HCT116 (cell line): ENCODE results near the gene GOLGA8S. TPM values are rescaled to one million over a fixed set of nuclear protein-coding genes. Genes with fewer than 3 reads are reported as not detected.
"Not testable (repeated sequence)": the region's sequence is repeated elsewhere in the genome, so short reads cannot be mapped to it uniquely, and the experiment has no call there.

Experiments
- ATAC-seq: fragments of 200-7000 bp; cut with Tn5 transposase; 2 replicates; pipeline ENCODE4 v1.9.1; 2020; ENCODE audit warnings: mild to moderate bottlenecking, moderate library complexity
- BruUV-seq: library from RNA; stranded (reverse); fragments of 400-500 nt; replicated peaks from 2 replicates; lab custom pipeline; 2021; lab: Mats Ljungman, UMichigan
- CTCF ChIA-PET: fragments of 300-600 bp; sonication (Branson Sonifier 250); formaldehyde crosslinking; loops from one replicate; lab custom pipeline; 2021; ENCODE audit warnings: antibody characterized with exemption; lab: Charles Lee
- POLR2A ChIA-PET: fragments of 300-600, 350-600 bp; sonication (Branson Sonifier 250); formaldehyde crosslinking; loops from one replicate; lab custom pipeline; 2021; ENCODE audit warnings: antibody characterized with exemption; lab: Charles Lee
- RAD21 ChIA-PET, 2 experiments: fragments of 300-600 bp; sonication (Branson Sonifier 250); formaldehyde crosslinking; loops; one replicate each; lab custom pipeline; 2023; ENCODE audit warnings: low total read pairs in 2 of 2; ENCODE audit not compliant: uncharacterized antibody in 2 of 2, unreplicated experiment in 2 of 2, low non-redundant PET in 1 of 2; lab: Charles Lee
- DNase-seq: peaks from one replicate; pipeline ENCODE4 v3.0.0-alpha.2; 2010; ENCODE audit warnings: low read depth, low spot score
- H2AFZ ChIP-seq: fragments of 200-600 bp; shearing (Covaris generic), sonication (generic); 2 replicates; pipeline ENCODE4 v1.6.1; 2017; ENCODE audit warnings: low read depth, mixed run types, mixed read lengths, antibody characterized with exemption, low read length; ENCODE audit not compliant: poor library complexity, severe bottlenecking
- H3K27ac ChIP-seq: 2 replicates; pipeline ENCODE4 v1.5.1; 2012; ENCODE audit warnings: low read depth, low read length
- H3K27me3 ChIP-seq: fragments of 200-600 bp; sonication (generic); 2 replicates; pipeline ENCODE4 v1.6.1; 2016; ENCODE audit warnings: mixed run types, low read length, mixed read lengths; ENCODE audit not compliant: insufficient read depth
- H3K36me3 ChIP-seq, 2 experiments: fragments of 200-500 bp in 1 of 2; fragments of 200-600 bp in 1 of 2; sonication (Bioruptor generic) in 1 of 2; sonication (generic) in 1 of 2; 2 replicates each; pipeline versions ENCODE4 v1.5.1 to v1.6.1; 2014 to 2016; ENCODE audit warnings: low read length in 2 of 2, inconsistent platforms in 1 of 2, mixed read lengths in 1 of 2, mixed run types in 1 of 2; ENCODE audit not compliant: insufficient read depth in 2 of 2, control insufficient read depth in 1 of 2
- H3K4me1 ChIP-seq, 2 experiments: fragments of 200-600 bp in 1 of 2; sonication (generic) in 1 of 2; 2 replicates each; pipeline versions ENCODE4 v1.5.1 to v1.6.1; 2012 to 2017; ENCODE audit warnings: low read length in 2 of 2, inconsistent platforms in 1 of 2, mild to moderate bottlenecking in 1 of 2, mixed read lengths in 1 of 2, mixed run types in 1 of 2, moderate library complexity in 1 of 2; ENCODE audit not compliant: insufficient read depth in 2 of 2, control insufficient read depth in 1 of 2
- H3K4me2 ChIP-seq: fragments of 200-600 bp; sonication (generic); 2 replicates; pipeline ENCODE4 v1.6.1; 2017; ENCODE audit warnings: mixed run types, low read length, mixed read lengths
- H3K4me3 ChIP-seq, 2 experiments: fragments of 200-600 bp in 1 of 2; sonication (generic) in 1 of 2; replicated peaks in 1 of 2; 2 replicates each; pipeline ENCODE4 v1.5.1; 2011 to 2016; ENCODE audit warnings: low read length in 2 of 2, control low read depth in 1 of 2, low read depth in 1 of 2, mild to moderate bottlenecking in 1 of 2, mixed read lengths in 1 of 2, mixed run types in 1 of 2
- H3K79me2 ChIP-seq: fragments of 200-600 bp; sonication (generic); 2 replicates; pipeline ENCODE4 v1.6.1; 2017; ENCODE audit warnings: mild to moderate bottlenecking, mixed run types, low read length, moderate library complexity, mixed read lengths; ENCODE audit not compliant: insufficient read depth
- H3K9ac ChIP-seq: fragments of 200-600 bp; sonication (generic); 2 replicates; pipeline ENCODE4 v1.6.1; 2016; ENCODE audit warnings: low read length, mixed read lengths
- H3K9me2 ChIP-seq: fragments of 200-600 bp; sonication (generic), shearing (Covaris generic); 2 replicates; pipeline ENCODE4 v1.6.1; 2017; ENCODE audit warnings: mixed run types, mild to moderate bottlenecking, moderate library complexity; ENCODE audit not compliant: insufficient read depth
- H3K9me3 ChIP-seq, 2 experiments: fragments of 200-500 bp in 1 of 2; fragments of 200-600 bp in 1 of 2; sonication (Bioruptor generic) in 1 of 2; sonication (generic) in 1 of 2; 2 replicates each; pipeline ENCODE4 v1.6.1; 2014 to 2017; ENCODE audit warnings: low read length in 2 of 2, mixed read lengths in 2 of 2, inconsistent platforms in 1 of 2, low read depth in 1 of 2, mild to moderate bottlenecking in 1 of 2, mixed run types in 1 of 2, moderate library complexity in 1 of 2; ENCODE audit not compliant: control insufficient read depth in 1 of 2, insufficient read depth in 1 of 2
- H4K20me1 ChIP-seq: fragments of 200-600 bp; sonication (generic), shearing (Covaris generic); 2 replicates; pipeline ENCODE4 v1.6.1; 2017; ENCODE audit warnings: mixed run types, mild to moderate bottlenecking, moderate library complexity; ENCODE audit not compliant: insufficient read depth
- CBX3 ChIP-seq: IDR thresholded peaks from 2 replicates; pipeline ENCODE4 v1.6.1; 2012; ENCODE audit warnings: low read depth
- CEBPB ChIP-seq: IDR thresholded peaks from 2 replicates; pipeline ENCODE4 v1.6.1; 2012; ENCODE audit warnings: low read depth
- EGR1 ChIP-seq: IDR thresholded peaks from 2 replicates; pipeline ENCODE4 v1.6.1; 2012; ENCODE audit warnings: low read depth
- ELF1 ChIP-seq: IDR thresholded peaks from 2 replicates; pipeline ENCODE4 v1.6.1; 2012; ENCODE audit warnings: low read depth, borderline replicate concordance
- POLR2A ChIP-seq: IDR thresholded peaks from 2 replicates; pipeline ENCODE4 v1.7.0; 2011; ENCODE audit warnings: borderline replicate concordance; ENCODE audit not compliant: insufficient read depth, insufficient read length; ENCODE audit errors: extremely low read depth
- POLR2AphosphoS5 ChIP-seq: IDR thresholded peaks from 2 replicates; pipeline ENCODE4 v1.6.1; 2011; ENCODE audit warnings: mild to moderate bottlenecking, low read depth, low read length, moderate library complexity
- RAD21 ChIP-seq: IDR thresholded peaks from 2 replicates; pipeline ENCODE4 v1.6.1; 2012; ENCODE audit warnings: low read depth, mild to moderate bottlenecking
- SP1 ChIP-seq: IDR thresholded peaks from 2 replicates; pipeline ENCODE4 v1.6.1; 2012; ENCODE audit warnings: low read depth
- YY1 ChIP-seq: IDR thresholded peaks from 2 replicates; pipeline ENCODE4 v1.6.1; 2011; ENCODE audit warnings: low read length, low read depth, moderate library complexity, mild to moderate bottlenecking; ENCODE audit not compliant: insufficient replicate concordance; ENCODE audit errors: extremely low read depth
- ZFX ChIP-seq: fragments of 450-650 bp; IDR thresholded peaks from 2 replicates; pipeline ENCODE4 v1.6.1; 2017
- ZNF274 ChIP-seq: fragments of 200-500 bp; sonication (Bioruptor generic); IDR thresholded peaks from 2 replicates; pipeline ENCODE4 v1.6.1; 2014; ENCODE audit warnings: mild to moderate bottlenecking, low read depth, low read length, inconsistent platforms
- intact Hi-C: fragments of 100-400 bp; cut with micrococcal nuclease; formaldehyde crosslinking; loops from 2 replicates; pipeline ENCODE4 v1.10.0; 2022
- total RNA-seq: library from RNA; stranded (reverse); gene quantifications from one replicate; pipeline ENCODE4 v1.2.1, GENCODE V29; 2021; ENCODE audit not compliant: unreplicated experiment
- TF ChIP-seq, protein P1 (sequence below), 3 experiments: fragments of 200-600 bp in 1 of 3; sonication (generic) in 1 of 3; IDR thresholded peaks in 2 of 3; conservative IDR thresholded peaks in 1 of 3; 2 replicates each; pipeline ENCODE4 v1.5.1; 2012 to 2017; ENCODE audit warnings: low read depth in 2 of 3, low read length in 2 of 3, antibody characterized with exemption in 1 of 3, borderline replicate concordance in 1 of 3, control low read depth in 1 of 3, mild to moderate bottlenecking in 1 of 3, mixed read lengths in 1 of 3, mixed run types in 1 of 3, moderate library complexity in 1 of 3; ENCODE audit not compliant: insufficient read depth in 1 of 3
- TF ChIP-seq, protein P2 (sequence below): IDR thresholded peaks from 2 replicates; pipeline ENCODE4 v1.6.1; 2012; ENCODE audit warnings: low read depth

Gene GOLGA8S
- total RNA-seq, 1 experiment from 2014 or later, result 0.15 TPM

DNA sequence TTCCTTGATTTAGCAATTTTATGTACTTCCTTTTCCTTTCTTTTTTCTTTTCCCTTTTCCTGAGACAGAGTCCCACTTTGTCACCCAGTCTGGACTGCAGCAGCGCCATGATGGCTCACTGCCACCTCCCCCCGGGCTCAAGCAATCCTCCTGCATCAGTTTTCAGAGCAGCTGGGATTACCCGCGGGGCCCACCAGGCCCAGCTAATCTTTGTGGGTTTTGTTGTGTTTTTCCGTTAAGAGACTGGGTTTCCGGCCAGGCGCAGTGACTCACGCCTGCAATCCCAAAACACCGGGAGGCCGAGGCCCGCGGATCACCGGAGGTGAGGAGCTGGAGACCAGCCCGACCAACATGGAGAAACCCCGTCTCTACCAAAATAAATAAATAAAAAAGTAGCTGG is 17.7 kb downstream of the GOLGA8S start:
- RAD21 ChIA-PET, result no interaction called here
- no peak for ATAC-seq
- no peaks in the 10 kb centered on the region for H3K9me2 ChIP-seq
- H3K79me2 ChIP-seq, result no peaks in the 10 kb centered on the region
- DNase-seq, result no peak
- H3K9me3 ChIP-seq, result no peaks in the 10 kb centered on the region
- BruUV-seq, result no TSS peak
- no peak overlapping the region for H3K4me2 ChIP-seq
- CTCF ChIA-PET, result no interaction called here
- no peak overlapping the region for H2AFZ ChIP-seq
- no peak overlapping the region for H3K9ac ChIP-seq
- TF ChIP-seq YY1 (no peak), EGR1 (no peak), CBX3 (no peak), CEBPB (no peak), SP1 (no peak), POLR2AphosphoS5 (no peak), ZFX (no peak), POLR2A (no peak), ELF1 (no peak), RAD21 (no peak), ZNF274 (no peak)
- TF ChIP-seq, protein P1, sequence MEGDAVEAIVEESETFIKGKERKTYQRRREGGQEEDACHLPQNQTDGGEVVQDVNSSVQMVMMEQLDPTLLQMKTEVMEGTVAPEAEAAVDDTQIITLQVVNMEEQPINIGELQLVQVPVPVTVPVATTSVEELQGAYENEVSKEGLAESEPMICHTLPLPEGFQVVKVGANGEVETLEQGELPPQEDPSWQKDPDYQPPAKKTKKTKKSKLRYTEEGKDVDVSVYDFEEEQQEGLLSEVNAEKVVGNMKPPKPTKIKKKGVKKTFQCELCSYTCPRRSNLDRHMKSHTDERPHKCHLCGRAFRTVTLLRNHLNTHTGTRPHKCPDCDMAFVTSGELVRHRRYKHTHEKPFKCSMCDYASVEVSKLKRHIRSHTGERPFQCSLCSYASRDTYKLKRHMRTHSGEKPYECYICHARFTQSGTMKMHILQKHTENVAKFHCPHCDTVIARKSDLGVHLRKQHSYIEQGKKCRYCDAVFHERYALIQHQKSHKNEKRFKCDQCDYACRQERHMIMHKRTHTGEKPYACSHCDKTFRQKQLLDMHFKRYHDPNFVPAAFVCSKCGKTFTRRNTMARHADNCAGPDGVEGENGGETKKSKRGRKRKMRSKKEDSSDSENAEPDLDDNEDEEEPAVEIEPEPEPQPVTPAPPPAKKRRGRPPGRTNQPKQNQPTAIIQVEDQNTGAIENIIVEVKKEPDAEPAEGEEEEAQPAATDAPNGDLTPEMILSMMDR (IDR thresholded peaks at IDR 0.05 in 2 of 3, conservative IDR thresholded peaks at IDR 0.05 in 1 of 3; ENCODE audit: borderline replicate concordance in 1 of 3, insufficient read depth in 1 of 3, low read depth in 2 of 3, low read length in 2 of 3), result no peak
- TF ChIP-seq, protein P2, sequence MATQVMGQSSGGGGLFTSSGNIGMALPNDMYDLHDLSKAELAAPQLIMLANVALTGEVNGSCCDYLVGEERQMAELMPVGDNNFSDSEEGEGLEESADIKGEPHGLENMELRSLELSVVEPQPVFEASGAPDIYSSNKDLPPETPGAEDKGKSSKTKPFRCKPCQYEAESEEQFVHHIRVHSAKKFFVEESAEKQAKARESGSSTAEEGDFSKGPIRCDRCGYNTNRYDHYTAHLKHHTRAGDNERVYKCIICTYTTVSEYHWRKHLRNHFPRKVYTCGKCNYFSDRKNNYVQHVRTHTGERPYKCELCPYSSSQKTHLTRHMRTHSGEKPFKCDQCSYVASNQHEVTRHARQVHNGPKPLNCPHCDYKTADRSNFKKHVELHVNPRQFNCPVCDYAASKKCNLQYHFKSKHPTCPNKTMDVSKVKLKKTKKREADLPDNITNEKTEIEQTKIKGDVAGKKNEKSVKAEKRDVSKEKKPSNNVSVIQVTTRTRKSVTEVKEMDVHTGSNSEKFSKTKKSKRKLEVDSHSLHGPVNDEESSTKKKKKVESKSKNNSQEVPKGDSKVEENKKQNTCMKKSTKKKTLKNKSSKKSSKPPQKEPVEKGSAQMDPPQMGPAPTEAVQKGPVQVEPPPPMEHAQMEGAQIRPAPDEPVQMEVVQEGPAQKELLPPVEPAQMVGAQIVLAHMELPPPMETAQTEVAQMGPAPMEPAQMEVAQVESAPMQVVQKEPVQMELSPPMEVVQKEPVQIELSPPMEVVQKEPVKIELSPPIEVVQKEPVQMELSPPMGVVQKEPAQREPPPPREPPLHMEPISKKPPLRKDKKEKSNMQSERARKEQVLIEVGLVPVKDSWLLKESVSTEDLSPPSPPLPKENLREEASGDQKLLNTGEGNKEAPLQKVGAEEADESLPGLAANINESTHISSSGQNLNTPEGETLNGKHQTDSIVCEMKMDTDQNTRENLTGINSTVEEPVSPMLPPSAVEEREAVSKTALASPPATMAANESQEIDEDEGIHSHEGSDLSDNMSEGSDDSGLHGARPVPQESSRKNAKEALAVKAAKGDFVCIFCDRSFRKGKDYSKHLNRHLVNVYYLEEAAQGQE, result no peak
- no peak overlapping the region for H3K27ac ChIP-seq
- H3K4me1 ChIP-seq, result no peaks in the 10 kb centered on the region
- no peaks in the 10 kb centered on the region for H3K36me3 ChIP-seq
- H3K4me3 ChIP-seq, result no peak overlapping the region
- intact Hi-C loops, result no loop called here
- peaks cover 11% of the 10 kb centered on the region; the same call in 1 of the 2 replicates for H3K27me3 ChIP-seq
- H4K20me1 ChIP-seq, result no peaks in the 10 kb centered on the region
- POLR2A ChIA-PET, result no interaction called here

DNA sequence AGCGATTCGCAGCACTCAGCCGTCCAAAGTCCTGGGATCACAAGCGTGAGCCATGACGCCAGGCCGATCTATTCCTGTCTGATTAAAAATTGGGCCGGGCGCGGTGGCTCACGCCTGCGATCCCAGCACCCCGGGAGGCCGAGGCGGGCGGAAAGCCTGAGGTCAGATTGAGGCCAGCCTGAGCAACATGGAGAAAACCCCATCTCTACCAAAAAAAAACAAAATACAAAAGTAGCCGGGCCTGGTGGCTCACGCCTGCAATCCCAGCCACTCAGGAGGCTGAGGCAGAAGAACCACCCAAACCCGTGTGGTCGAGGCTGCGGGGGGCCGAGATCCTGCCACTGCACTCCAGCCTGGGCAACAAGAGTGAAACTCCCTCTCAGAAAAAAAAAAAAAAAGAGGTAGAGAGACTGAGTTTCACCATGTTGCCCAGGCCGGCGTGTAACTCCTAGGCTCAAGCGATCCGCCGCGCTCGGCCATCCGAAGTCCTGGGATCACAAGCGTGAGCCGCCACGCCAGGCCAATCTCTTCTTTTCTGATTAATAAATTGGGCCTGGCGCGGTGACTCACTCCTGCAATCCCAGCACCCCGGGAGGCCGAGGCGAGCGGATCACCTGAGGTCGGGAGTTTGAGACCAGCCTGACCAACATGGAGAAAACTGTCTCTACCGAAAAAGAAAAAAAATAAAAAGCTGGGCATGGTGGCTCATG is 18.5 kb downstream of the GOLGA8S start:
- H2AFZ ChIP-seq, H3K9me3 ChIP-seq, H3K4me1 ChIP-seq, DNase-seq, BruUV-seq, H3K9me2 ChIP-seq, H4K20me1 ChIP-seq, H3K9ac ChIP-seq, H3K36me3 ChIP-seq, RAD21 ChIA-PET, H3K79me2 ChIP-seq, ATAC-seq, POLR2A ChIA-PET, H3K4me3 ChIP-seq, CTCF ChIA-PET, H3K27ac ChIP-seq, H3K4me2 ChIP-seq, intact Hi-C loops: not testable (repeated sequence)
- peaks cover 12% of the 10 kb centered on the region; the same call in 1 of the 2 replicates for H3K27me3 ChIP-seq
